KG1 (cell line): ENCODE results near the gene KCND3.

Experiments
- DNase-seq: peaks from one replicate; lab custom pipeline; 2025; lab: John Stamatoyannopoulos, UW

KCND3 gene

GRCh38 chr1:111920221-111921024, 69.0 kb downstream of the KCND3 start:
- no peak for DNase-seq

GRCh38 chr1:111911776-111912515, 77.5 kb downstream of the KCND3 start:
- no peak for DNase-seq

- no peak for DNase-seq
Measured at GRCh38 chr1:111911061-111911460, 78.4 kb downstream of the KCND3 start.

GRCh38 chr1:111909030-111909429, 80.4 kb downstream of the KCND3 start:
- DNase-seq = no peak

- no peak for DNase-seq
Measured at GRCh38 chr1:111908011-111908621, 81.4 kb downstream of the KCND3 start.

- no peak for DNase-seq
Measured at GRCh38 chr1:111907321-111907720, 82.1 kb downstream of the KCND3 start.

GRCh38 chr1:111906816-111907215, 82.7 kb downstream of the KCND3 start:
- no peak for DNase-seq

GRCh38 chr1:111906111-111906510, 83.4 kb downstream of the KCND3 start:
- DNase-seq = no peak

GRCh38 chr1:111904478-111905218, 84.8 kb downstream of the KCND3 start:
- no peak for DNase-seq

- DNase-seq = no peak
Measured at GRCh38 chr1:111903871-111904449, 85.5 kb downstream of the KCND3 start.

GRCh38 chr1:111903148-111903870, 86.2 kb downstream of the KCND3 start:
- no peak for DNase-seq

- no peak for DNase-seq
Measured at GRCh38 chr1:111895469-111895868, 94.0 kb downstream of the KCND3 start.

GRCh38 chr1:111895017-111895416, 94.5 kb downstream of the KCND3 start:
- no peak for DNase-seq

GRCh38 chr1:111894497-111894896, 95.0 kb downstream of the KCND3 start:
- no peak for DNase-seq

GRCh38 chr1:111891566-111891965, 97.9 kb downstream of the KCND3 start:
- DNase-seq = no peak

GRCh38 chr1:111888740-111889376, 100.6 kb downstream of the KCND3 start:
- no peak for DNase-seq

- no peak for DNase-seq
Measured at GRCh38 chr1:111887875-111888274, 101.6 kb downstream of the KCND3 start.

- DNase-seq = no peak
Measured at GRCh38 chr1:111887385-111887784, 102.1 kb downstream of the KCND3 start.

GRCh38 chr1:111886741-111887140, 102.7 kb downstream of the KCND3 start:
- no peak for DNase-seq

GRCh38 chr1:111884772-111885443, 104.6 kb downstream of the KCND3 start:
- DNase-seq = no peak
